ENCODE measurements around the gene LTC4S. TPM values are rescaled to one million over a fixed set of nuclear protein-coding genes. Genes with fewer than 3 reads are reported as not detected.

The LTC4S gene
- polyA plus RNA-seq, 2 of the 4 experiments (the other 2 are of a cell fraction), result not detected

GRCh38 chr5:179814090-179814489, 20.3 kb downstream of the LTC4S start:
- Histone ChIP-seq H3K4me2 (no peak overlapping the region), H3K9me3 (no peaks in the 10 kb centered on the region), H3K4me1 (peaks cover 16% of the 10 kb centered on the region), H3K4me3 (no peak overlapping the region), H3K27ac (0 out of 6 replicates have a peak overlapping the region, but pooled peaks of 1 of the 2 experiments have one; percentile 3)
- TF ChIP-seq ZNF302 (CRISPR knock-in tag; IDR thresholded peaks at IDR 0.05) (no peak), EP300 (IDR thresholded peaks at IDR 0.05) (no peak), ZSCAN20 (CRISPR knock-in tag; IDR thresholded peaks at IDR 0.05) (no peak), PBX3 (IDR thresholded peaks at IDR 0.05) (no peak), EHF (CRISPR knock-in tag; IDR thresholded peaks at IDR 0.05) (no peak), KDM1A (IDR thresholded peaks at IDR 0.05; ENCODE audit: low read depth) (no peak), TP53 (CRISPR knock-in tag; IDR thresholded peaks at IDR 0.05) (no peak), ZC3H11A (IDR thresholded peaks at IDR 0.05) (no peak), TFCP2L1 (CRISPR knock-in tag; IDR thresholded peaks at IDR 0.05) (no peak), CHD4 (IDR thresholded peaks at IDR 0.05; ENCODE audit: borderline replicate concordance) (no peak), EHMT2 (IDR thresholded peaks at IDR 0.05; ENCODE audit: low read depth) (no peak), REST (IDR thresholded peaks at IDR 0.05) (no peak), USF2 (IDR thresholded peaks at IDR 0.05) (no peak)
- 89% methylated on average over 3 of the region's 3 CpGs for WGBS (ENCODE audit: missing lambda C conversion rate)
- POLR2A ChIA-PET, result interaction anchor here (0.7 kb wide), 1 partner anchor 11 kb away, joined by 3 read pairs; no protein-coding TSS in a partner anchor
- no peak for ATAC-seq
- DNase-seq (ENCODE audit: low read depth in 1 of 2, low spot score in 1 of 2), result no peak
- FAIRE-seq, result no peak
- CTCF ChIA-PET, result interaction anchor here (0.8 to 4.4 kb wide), 8 partner anchors 11 to 191 kb away, joined by 3 to 32 read pairs (median 4); partner anchors contain the start of gene HNRNPH1

GRCh38 chr5:179815491-179816249, 21.9 kb downstream of the LTC4S start:
- WGBS (ENCODE audit: missing lambda C conversion rate), result 97% methylated on average over 21 of the region's 21 CpGs
- Histone ChIP-seq H3K4me2 (no peak overlapping the region), H3K27ac (no peak overlapping the region), H3K9me3 (no peaks in the 10 kb centered on the region), H3K4me1 (peaks cover 30% of the 10 kb centered on the region), H3K4me3 (no peak overlapping the region)
- FAIRE-seq (no peak), ATAC-seq (no peak), DNase-seq (ENCODE audit: low read depth in 1 of 2, low spot score in 1 of 2) (no peak)
- POLR2A ChIA-PET, result no interaction called here
- CTCF ChIA-PET, result interaction anchor here (1.4 to 2.9 kb wide), 5 partner anchors 14 to 193 kb away, joined by 3 to 13 read pairs (median 6); partner anchors contain the start of gene HNRNPH1
- TF ChIP-seq HOXB13 (CRISPR knock-in tag; IDR thresholded peaks at IDR 0.05; ENCODE audit: low read depth) (no peak), CEBPB (IDR thresholded peaks at IDR 0.05) (no peak), ZNF302 (CRISPR knock-in tag; IDR thresholded peaks at IDR 0.05) (no peak), ATOH8 (CRISPR knock-in tag; IDR thresholded peaks at IDR 0.05; ENCODE audit: low read depth) (no peak), POLR2A (IDR thresholded peaks at IDR 0.05; ENCODE audit: low read length) (no peak), EHF (CRISPR knock-in tag; IDR thresholded peaks at IDR 0.05) (no peak)
